Activated CD4-positive, CD25-positive, alpha-beta regulatory T cell treated with anti-CD3 and anti-CD28 coated beads, Interleukin-2, amount 50 U/mL, for 72 hours (primary cell): ENCODE data around the gene SOCS2.
"Not testable (repeated sequence)": the region's sequence is repeated elsewhere in the genome, so short reads cannot be mapped to it uniquely, and the experiment has no call there.

Experiments
- DNase-seq: peaks from one replicate; pipeline ENCODE4 v3.0.0; 2021

SOCS2 gene, protein sequence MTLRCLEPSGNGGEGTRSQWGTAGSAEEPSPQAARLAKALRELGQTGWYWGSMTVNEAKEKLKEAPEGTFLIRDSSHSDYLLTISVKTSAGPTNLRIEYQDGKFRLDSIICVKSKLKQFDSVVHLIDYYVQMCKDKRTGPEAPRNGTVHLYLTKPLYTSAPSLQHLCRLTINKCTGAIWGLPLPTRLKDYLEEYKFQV

DNA sequence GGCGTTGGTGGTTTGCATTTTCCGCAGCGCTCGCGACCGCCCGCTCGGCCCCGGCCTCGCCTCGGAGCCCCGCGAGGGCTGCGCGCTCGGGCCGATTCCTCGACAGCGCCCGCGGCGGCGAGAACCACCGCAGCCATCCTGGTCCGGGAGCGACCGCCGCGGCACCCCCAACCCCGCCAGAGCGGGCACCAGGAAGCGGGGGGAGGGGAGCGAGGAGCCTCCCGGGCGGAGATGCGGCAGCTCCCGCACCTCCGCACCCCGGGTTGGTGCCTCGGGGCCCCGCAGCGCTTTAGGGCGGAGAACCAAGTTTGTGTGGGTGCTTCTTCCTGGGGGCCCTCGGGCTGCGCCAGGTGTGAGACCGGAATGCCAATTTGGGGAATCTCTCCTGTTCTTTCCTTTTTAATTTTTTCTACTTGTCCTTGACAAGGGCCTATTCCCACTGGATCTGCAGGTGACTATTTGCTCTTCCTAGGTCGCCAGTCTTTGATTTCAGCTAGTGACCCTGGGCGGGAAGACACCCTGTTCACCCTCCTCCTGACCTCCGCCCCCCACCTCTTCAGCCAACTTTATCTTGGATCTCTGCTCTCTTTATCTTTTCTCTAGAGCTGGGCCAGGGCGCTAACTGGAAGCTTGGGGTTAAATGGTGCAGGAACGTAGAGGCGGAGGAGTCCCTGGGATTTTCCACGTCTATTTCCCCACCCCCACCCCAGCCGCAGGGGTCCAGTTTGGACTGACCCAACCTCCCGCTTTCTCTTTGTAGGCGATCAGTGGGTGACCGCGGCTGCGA is at the start of gene SOCS2:
Gene SOCS2 (plus strand): TSS at position 751 of the 787 bp plus-strand sequence. CDS start 223 bp downstream, outside the sequence.
- peak; percentile 54 for DNase-seq

DNA sequence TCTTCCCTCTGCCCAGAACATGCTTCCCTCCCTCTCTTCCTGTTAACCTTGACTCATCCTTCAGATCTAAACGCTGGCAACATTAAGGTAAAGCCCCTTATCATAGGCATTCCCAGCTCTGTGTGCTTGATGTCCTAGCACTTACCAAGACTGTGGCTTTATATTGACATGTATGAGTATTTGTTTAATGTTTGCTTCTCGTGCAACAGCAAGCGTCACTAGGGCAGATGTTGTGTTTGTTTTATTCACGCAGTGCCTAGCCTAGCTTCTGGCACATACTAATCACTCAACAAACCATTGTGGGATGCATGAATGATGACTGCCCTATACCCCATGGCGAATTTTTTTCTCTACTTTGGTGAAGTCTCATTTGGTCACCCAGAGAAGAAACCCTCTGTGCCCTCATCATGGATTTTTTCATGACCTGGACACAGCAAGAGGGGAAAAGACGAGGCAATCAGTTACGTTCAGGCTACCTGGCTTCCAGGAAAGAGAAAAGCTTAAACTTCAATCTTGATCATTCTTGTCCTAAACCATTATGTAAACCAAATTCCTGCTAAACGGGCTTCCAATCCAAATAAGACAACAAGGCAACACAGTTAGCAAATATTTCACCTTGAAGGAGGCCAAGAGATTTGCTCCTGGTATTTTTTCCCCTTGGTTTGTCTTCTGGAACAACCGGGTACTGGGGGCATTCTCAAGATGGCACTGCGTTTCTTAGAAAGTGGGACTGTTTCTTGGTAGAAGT is 47.9 kb upstream of the SOCS2 start:
- DNase-seq = no peak

DNA sequence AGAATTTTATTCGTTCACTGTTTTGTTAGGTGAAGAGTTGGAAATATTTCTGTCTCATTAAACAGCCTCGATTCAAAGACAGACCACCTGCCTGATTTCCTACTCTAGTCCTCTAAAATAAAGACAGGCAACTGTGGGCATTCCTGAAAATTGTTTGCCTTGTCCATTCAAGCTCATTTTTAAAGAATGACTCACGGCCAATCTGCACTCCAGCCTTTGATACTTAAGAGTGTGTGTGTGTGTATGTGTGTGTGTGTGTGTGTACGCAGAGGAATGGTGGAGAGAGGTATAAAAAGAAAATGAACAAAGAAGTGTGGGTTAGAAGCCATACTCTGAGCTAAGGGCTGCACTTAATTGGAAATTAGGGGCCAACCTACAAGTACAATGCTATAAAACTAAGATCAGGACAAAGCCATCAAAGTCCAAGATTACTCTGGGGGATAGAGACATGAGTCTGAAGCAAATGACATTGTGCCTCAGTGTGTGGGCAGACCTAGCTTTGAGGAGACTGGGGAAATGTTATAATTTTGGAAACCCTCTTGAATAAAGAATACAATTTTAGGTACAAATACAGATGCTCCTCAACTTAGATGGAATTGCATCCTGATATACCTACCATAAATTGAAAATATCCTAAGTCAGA is 45.6 kb upstream of the SOCS2 start:
- no peak for DNase-seq

DNA sequence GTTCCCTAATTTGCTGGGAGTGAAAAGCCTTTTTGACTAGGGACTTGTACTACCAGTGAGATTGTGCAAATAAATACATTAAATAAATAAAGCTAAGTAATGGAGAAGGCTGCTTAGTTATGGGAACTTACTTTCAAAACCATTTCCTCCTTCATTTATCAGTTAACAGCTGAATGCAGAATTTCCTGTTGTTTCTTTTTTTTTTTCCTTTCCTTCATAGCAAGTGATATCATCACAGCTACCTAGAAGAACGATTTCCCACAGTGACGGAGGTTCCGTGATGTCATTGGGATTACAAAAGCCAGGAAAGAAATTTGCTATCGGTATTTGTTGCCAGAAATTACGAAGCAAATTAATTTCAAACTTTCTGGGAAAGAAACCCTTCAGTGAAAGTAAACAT is 42.1 kb upstream of the SOCS2 start:
- DNase-seq = no peak

DNA sequence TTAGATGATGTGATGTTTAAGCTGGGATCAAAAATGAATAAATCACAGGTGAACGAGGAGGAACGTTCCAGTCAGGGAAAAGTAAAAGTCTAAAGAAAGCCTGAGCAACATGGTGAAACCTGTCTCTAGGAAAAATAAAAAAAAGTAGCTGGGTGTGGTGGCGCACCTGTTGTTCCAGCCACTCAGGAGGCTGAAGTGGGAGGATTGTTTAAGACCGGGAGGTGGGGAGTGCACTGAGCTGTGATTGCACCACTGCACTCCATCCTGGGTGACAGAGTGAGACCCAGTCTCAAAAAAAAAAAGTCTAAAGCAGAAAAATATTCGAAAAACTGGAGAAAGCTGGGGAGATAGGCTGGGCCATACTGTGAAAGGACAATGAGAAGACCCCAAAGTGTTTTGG is 39.2 kb upstream of the SOCS2 start:
- no peak for DNase-seq

DNA sequence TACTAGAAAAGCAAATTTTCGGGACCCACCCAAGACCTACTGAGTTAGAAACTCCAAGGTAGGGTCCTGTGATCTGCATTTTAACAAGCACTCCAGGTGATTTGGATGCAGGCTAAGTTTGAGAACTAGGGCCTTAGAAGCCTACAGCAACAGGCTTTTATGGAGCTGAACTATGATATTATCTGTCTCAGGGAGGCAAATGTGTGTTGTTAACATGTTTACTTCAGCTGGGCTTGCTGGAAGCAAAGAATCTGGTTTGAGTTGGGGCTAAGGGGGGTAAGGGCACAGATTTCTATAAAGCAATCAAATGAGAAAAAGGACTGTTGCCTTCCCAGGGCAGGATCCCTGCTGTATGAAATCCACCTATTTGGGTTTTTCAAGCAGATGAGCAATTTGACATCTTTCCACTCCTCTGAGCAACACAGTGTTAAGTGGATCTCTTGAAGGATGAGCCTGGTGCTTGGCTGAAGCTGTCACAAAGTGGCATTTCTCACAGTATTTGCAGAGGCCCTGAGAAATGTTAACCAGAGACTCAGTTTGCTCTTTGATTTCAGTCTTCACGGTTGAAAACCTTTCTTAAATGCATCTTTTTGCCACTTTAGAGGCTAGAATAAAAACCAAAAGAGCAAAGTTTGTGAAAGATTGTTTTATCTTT is 36.2 kb upstream of the SOCS2 start:
- no peak for DNase-seq

DNA sequence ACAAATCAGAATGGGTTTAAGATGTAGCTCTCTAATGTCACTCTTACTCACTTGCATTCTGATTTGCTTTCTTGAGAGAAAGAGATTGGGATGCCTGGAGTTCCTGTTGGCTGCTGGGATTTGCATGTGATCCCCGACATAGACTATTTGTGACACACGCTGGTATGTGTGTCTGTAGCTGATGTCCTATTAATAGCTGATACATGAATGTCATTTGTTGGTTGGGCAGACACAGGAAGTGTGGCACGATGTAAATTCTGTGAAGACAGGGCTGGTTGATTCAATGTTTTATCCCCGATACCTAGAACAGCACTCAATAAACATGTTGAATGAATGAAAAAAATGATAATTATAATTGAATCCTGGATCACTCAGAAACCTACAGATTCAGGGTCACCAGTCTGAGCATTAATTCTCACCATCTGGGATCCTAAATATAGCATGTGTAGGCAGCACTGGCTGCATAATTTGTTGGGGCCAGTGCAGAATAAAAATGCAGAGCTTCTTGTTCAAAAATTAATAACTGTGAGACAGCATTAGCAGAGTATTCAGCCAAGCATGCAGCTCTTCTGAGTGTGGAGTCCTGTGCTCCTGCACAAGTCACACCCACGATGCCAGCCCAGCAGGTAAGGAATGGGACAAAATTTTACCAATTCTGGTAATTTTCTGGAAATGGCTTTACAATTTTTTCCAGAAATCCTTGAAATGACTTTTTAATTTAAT is 35.5 kb upstream of the SOCS2 start:
- DNase-seq = no peak

DNA sequence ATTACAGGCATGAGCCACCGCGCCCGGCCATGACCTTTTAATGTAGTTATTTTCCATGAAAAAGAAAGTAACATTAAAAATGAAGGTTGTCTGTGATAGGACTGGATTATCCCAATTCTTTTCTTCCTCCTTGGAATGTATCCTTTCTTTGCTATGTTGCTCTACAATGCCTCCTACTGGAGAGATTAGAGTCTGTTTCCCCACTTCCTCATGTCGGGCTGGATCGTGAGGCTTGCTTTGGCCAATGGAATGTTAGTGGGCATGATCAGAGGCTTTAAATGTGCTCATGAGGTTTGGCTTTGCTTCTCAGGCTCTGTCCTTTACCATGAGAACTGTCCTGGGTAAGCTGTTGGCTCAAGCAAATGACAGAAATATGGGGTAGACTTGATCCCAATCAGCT is 34.7 kb upstream of the SOCS2 start:
- DNase-seq = no peak

DNA sequence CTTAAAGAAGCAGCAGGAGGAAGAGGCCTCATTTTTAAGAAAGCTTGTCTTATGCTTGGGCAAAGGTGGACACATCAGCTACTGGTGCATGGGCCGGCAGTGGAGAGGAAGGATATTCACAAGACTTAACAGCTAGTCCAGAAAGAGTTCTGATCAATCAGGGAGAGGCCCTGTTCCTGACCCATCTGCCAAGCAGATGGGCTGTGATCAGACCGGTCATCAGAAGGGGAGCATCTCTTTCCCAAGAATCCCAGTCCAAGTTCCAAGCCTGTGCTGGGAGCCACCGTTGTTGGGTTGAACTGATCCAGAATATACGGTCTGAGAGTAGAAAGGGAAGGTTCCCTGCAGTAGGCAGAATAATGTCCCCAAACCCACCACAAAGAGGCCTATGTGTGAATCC is 32.7 kb upstream of the SOCS2 start:
- no peak for DNase-seq

DNA sequence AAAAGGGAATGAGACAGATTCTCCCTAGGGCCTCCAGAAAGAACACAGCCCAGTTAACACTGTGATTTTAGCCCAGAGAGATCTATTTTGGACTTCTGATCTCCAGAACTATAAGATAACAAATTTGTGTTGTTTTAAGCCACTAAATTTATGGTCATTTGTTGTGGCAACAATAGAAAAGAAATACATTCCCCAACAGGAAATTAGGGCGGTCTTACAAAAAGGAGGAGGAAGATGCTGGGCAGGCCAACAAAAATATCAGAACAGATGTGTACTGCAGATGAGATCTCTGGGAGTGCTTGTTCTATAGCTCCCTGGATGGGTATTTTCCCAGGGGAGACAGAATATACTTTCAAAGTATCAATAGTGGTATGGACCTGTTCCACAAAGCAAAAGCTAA is 32.0 kb upstream of the SOCS2 start:
- DNase-seq = no peak

DNA sequence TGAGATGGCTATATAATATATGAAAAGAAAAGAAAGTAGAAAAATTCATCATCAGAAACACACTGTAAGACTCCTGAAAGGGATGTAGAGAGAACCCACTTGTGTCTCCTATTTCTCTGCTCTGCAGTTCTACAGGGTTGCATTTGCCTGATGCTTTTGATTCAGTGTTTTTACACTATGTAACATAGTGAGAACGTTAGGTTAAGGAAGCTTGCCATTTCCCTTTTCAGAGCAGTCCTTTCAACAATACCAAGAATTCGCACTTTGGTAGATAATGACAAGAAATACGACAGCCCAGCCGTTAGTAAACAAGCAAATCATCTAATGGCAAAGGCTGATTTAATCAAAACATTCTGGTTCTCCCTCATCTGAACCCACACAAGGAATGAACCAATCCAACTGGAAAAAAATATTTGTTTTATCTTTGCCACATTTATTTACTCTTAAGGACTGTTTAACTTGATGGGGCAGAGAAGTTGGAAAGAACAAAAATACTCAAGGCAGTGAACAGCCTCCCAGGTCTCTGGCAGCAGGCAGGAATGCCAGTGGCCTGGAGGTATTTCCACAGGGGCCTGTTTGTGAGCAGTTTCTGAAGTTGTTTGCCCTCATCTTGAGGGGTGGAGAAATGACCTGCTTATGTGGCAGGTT is 30.8 kb upstream of the SOCS2 start:
- DNase-seq = no peak

DNA sequence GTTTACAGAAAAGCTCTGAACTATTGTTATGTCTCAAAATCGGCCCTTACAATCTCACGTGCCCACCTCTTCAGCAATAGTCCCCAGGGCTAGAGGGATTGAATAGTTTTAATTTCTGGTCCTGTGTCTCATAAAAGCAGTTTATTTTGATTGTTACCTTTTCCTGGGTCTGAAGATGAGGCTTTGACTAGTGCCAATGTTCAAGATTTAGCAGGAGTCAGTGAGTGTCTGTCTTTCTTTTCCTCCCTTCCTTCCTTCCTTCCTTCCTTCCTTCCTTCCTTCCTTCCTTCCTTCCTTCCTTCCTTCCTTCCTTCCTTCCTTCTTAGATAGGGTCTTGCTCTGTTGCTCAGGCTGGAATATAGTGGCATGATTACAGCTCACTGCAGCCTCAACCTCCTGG is 24.7 kb upstream of the SOCS2 start:
- DNase-seq = no peak

DNA sequence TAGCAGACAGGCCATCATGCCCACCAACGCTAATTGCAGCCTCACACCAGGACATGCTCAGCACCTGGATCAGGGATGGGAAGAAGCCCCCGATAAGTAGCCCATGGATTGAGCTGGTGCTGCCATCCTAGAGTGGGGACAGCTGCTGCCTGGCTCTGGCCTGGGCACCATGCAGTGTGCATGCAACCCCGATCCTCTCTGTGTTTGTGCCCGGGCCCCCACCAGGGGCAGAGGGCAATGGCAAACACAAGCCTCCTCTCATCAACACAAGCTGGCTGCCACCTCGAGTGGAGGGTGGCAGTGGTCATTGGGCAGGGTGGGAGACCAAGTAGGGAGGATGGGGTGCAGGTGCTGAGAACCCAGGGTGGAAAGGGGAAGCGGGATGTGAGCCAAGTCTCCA is 23.3 kb upstream of the SOCS2 start:
- DNase-seq = no peak

DNA sequence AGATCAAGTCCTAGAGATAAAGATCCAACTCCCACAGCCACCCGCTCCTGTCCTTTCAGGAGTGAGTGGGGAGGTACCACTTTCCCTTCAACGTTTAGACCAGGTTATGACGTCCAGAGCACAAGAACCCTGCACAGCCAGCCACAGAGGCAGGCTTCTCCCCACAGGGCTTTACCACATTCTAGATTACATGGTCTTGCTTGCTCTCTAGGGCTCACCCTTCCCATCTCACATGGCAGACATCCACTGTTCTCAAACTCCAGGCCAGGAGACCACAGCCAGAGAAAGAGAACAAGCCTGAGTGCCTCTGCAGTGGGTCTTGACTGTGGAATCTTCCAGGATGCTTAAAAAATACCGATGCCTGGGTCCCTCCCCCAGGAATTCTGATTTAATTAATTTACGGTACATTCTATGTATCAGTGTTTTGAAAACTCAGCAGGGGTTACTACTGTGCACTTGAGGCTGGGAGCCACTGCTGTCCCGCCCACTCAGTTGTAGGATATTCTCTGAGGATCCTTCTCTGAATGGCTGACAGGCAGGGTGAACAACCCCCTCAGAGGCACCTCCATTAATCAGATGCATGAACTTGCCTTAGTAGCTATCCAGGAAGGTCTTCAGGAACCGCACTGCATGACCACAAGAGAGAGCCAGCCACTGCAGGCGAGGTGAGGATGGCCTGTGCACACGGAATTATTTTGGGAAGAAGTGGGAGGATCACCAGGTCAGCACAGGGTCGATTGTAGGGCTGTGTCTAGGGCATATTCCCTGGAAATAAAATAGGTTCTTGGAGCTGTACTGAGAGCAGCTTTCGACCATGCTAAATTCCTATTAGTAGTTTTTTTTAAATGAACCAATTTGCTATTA is 21.5 kb upstream of the SOCS2 start:
- DNase-seq = no peak

DNA sequence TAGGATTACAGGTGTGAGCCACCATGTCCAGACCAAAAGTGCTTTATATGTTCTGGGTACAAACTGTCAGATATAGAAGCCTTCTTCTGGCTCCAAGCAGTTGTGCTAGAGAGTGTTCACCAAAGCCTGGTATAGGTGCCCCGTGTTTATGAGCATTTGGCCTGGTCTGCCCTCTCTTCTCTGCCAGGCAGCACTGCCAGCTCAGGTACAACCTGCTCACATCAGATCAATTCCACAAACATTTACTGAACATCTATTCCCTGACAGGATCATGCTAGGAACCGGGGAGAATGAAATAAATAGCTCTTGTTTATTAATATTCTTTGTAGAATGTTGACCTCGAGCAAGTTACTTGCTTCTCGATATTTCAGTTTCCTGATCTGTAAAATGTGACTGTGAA is 20.0 kb upstream of the SOCS2 start:
- no peak for DNase-seq

DNA sequence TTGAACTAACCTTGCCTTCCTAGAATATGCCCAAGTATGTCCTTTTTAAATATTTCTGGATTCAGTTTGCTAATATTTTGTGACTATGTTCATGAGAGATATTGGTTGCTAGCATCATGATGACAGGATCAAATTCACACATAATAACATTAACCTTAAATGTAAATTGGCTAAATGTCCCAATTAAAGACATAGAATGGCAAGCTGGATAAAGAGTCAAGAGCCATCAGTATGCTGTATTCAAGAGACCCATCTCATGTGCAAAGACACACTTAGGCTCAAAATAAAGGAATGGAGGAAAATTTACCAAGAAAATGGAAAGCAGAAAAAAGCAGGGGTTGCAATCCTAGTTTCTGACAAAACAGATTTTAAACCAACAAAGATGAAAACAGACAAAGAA is 14.6 kb upstream of the SOCS2 start:
- not testable (repeated sequence) for DNase-seq

DNA sequence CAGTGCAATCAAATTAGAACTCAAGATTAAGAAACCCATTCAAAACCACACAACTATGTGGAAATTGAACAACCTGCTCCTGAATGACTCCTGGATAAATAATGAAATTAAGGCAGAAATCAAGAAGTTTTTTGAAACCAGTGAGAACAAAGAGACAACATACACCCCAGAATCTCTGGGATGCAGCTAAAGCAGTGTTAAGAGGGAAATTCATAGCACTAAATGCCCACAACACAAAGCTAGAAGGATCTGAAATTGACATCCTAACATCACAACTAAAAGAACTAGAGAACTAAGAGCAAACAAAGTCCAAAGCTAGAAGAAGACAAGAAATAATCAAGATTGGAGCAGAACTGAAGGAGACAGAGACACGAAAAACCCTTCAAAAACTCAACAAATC is 13.8 kb upstream of the SOCS2 start:
- DNase-seq = not testable (repeated sequence)

DNA sequence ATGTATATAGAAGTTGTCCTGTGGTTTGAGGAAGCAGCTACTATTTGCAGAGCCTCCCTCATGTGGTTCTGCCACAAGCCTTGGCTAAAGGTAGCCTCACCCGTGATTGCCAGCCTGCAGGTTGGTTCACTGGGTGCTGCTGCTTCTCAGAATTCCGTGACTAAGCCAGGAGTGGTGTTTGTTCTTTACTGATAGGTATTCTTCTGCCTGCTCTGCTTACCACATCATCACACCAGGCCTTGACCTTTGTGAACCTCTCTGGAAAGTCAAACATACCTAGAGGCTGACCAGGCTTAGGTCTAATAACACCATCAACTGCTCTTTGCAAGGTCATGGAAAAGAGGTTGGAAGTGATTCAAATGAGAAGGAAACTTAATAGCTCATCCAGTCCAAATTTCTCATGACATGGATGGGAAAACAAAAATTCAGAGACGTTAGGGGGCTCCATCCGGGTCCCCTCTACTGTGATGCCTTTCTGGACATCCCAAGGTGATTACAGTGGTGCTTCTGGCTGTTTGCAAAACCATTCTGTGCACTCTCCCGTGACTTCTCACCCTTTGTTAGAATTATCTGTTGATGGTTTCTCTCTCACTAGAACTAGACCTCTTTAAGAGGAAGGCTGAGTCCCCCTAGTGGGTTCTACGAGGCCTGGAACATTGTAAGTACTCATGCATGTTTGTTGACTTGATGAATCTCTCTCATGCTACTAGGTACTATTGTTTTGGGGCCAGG is 8.5 kb upstream of the SOCS2 start:
- no peak for DNase-seq

DNA sequence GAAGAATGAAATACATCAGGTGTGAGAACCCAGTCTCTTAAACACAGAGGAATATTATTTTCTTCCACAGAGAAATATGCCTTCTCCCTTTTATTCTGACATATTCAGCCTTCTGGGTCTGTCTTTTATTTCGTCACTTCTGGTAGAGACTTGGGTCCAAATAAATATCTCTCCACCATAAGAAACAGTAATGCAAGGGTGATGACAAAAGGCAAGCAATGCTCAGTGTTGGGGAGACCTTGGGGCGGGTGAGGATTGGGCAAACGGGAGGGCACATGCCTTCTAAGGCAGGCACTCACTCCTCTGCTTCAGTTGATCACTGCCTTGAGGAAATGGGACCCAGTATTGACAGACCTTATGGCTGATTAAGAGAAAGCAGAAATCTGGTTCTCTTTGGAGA is 6.7 kb upstream of the SOCS2 start:
- no peak for DNase-seq

DNA sequence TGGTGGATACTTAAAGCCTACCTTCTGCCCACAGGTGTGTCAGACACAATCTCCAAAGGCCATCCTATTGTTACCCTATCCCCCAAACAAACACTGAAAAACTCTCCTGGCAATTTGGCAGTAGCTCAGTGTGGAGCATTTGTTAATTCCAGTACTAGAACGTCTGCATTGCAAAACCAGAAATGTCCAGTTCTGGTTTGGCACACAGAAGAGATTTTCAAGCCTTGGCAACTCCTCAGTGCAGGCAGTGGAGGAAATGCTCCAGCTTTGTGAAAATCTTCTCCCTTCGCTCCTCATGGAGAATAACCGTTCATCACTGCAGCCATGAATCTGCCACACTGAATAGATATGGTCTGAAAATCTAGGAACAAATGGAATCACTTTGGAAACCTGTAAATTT is 5.3 kb upstream of the SOCS2 start:
- no peak for DNase-seq
